Esophagus muscularis mucosa (tissue), 4 donors: Measurements from ENCODE around the gene ZFP36L1. TPM values are rescaled to one million over a fixed set of nuclear protein-coding genes. Genes with fewer than 3 reads are reported as not detected.

Experiments used
- DNase-seq: peaks from one replicate; pipeline ENCODE4 v3.0.0-alpha.2; 2017; ENCODE audit errors: extremely low spot score
- H3K27ac ChIP-seq, 4 donors: fragments of 200-600 bp; sonication (generic); replicated peaks in 1 of 4; 1 replicate in 3 of 4; 2 replicates in 1 of 4; pipeline ENCODE4 v1.5.1; 2016 to 2019; ENCODE audit warnings: mild to moderate bottlenecking in 1 of 4
- H3K27me3 ChIP-seq, 4 donors: fragments of 200-600 bp; sonication (generic); one replicate each; pipeline versions ENCODE4 v1.5.1 to v1.6.0; 2016 to 2019
- H3K36me3 ChIP-seq, 4 donors: fragments of 200-600 bp; sonication (generic); one replicate each; pipeline ENCODE4 v1.5.1; 2016 to 2019
- H3K4me1 ChIP-seq, 4 donors: fragments of 200-600 bp; sonication (generic); one replicate each; pipeline ENCODE4 v1.5.1; 2016 to 2019
- H3K4me3 ChIP-seq, 4 donors: fragments of 200-600 bp; sonication (generic); 1 replicate in 2 of 4; 2 replicates in 2 of 4; pipeline ENCODE4 v1.5.1; 2016 to 2019; ENCODE audit warnings: mild to moderate bottlenecking in 4 of 4, moderate library complexity in 1 of 4
- H3K9me3 ChIP-seq, 4 donors: fragments of 200-600 bp; sonication (generic); 1 replicate in 3 of 4; 2 replicates in 1 of 4; pipeline ENCODE4 v1.5.1; 2016 to 2019
- EP300 ChIP-seq: sonication (generic); formaldehyde crosslinking; IDR thresholded peaks from one replicate; pipeline ENCODE4 v1.6.1; 2017; ENCODE audit warnings: antibody characterized with exemption
- POLR2A ChIP-seq: fragments of 450-650 bp; IDR thresholded peaks from one replicate; pipeline ENCODE4 v1.6.1; 2017; ENCODE audit warnings: antibody characterized with exemption, moderate library complexity, mild to moderate bottlenecking, low read depth
- POLR2AphosphoS5 ChIP-seq, 2 donors: sonication (generic); formaldehyde crosslinking; IDR thresholded peaks; one replicate each; pipeline ENCODE4 v1.6.1; 2017; ENCODE audit warnings: antibody characterized with exemption in 2 of 2
- WGBS: methylation state at CpG from one replicate; pipeline ENCODE4 v1.1.5; 2018; 5-methylcytosine and 5-hydroxymethylcytosine counted together
- intact Hi-C: fragments of 100-400 bp; cut with DNase I; formaldehyde crosslinking; loops from one replicate; pipeline ENCODE4 v1.15.1; 2023
- total RNA-seq, 4 donors: library from RNA; depleted of rRNA; stranded (reverse); fragments of >200 nt; gene quantifications; one replicate each; pipeline versions ENCODE4 v1.1.0 to v1.2.1, GENCODE V29; 2016
- TF ChIP-seq, protein P1 (sequence below), 3 experiments: fragments of 200-600 bp in 2 of 3; fragments of 450-650 bp in 1 of 3; sonication (generic) in 2 of 3; IDR thresholded peaks; one replicate each; pipeline ENCODE4 v1.5.1; 2017 to 2019; ENCODE audit warnings: antibody characterized with exemption in 3 of 3, mild to moderate bottlenecking in 2 of 3, moderate library complexity in 1 of 3

ZFP36L1 gene
- total RNA-seq, 4 donors from 2014 or later = 191 to 704 (median 444) TPM

DNA sequence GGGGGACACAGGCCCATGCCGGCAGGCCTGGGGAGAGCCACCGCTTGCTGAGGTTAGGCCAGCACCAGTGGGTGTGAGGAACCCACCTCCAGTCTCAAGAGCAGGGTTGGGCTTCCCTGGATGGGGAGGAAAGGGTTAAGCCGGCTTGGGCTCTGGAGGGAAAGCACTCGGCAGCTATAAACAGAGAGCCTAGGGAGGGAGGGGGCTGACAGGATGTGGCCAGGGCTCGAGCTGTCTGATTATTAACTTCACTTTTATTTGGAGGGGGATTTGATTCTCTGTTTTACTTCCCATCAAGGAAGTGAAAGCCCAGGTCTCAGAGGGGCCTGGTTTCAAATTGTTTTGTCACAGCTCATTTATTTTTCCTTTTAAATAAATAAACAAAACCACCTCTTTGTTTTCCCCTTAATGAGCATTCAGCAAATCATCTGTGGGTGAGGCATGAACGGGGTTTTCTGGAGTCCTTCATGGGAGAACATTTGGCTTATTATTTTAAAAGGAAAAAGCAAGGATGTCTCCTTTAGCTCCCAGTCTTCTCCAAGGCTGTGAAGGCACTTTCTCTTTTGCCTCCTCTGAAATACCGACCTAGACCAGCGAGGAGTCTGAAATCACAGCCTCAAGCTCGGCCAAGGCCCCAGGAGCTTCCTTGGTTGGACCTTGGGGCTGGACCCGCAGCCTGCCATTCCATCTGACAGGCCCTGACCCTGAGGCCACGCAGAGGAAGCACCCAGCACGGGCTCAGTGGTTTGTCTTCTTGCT, 21.9 kb upstream of the ZFP36L1 start:
- no peaks in the 10 kb centered on the region for H3K36me3 ChIP-seq
- H3K4me3 ChIP-seq = peak overlapping the region; percentile 28 to 62 (median 34)
- TF ChIP-seq POLR2AphosphoS5 (IDR thresholded peaks at IDR 0.05) (peak; percentile 4 to 21), POLR2A (no peak)
- intact Hi-C loops = loop anchor here (2.0 kb wide), 1 partner anchor 20 kb away; no protein-coding TSS in a partner anchor
- 1% methylated on average over 12 of the region's 12 CpGs for WGBS
- peak overlapping the region; percentile 96 to 98 (median 97) for H3K27ac ChIP-seq
- no peak for DNase-seq
- peaks cover 39 to 85% (median 81%) of the 10 kb centered on the region in 4 donors for H3K4me1 ChIP-seq
- H3K27me3 ChIP-seq = no peaks in the 10 kb centered on the region
- no peaks in the 10 kb centered on the region for H3K9me3 ChIP-seq

DNA sequence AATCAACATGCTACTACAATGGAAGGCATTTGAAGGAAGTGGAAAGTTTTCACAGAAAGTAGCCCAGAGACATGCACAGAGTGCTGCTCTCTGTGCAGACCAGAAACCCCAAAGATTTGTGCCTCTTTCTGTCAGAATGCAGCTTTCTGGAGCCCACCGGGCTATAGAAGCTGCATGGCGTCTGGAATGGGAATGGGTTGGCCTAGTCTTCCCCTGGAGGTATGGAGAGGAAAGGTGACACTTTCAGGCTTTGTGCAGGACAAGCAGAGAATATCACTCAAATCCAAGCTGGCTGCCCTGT, 21.3 kb upstream of the ZFP36L1 start:
- peak overlapping the region; percentile 96 to 98 (median 97) for H3K27ac ChIP-seq
- no peaks in the 10 kb centered on the region for H3K27me3 ChIP-seq
- intact Hi-C loops = loop anchor here (2.0 kb wide), 1 partner anchor 19 kb away; no protein-coding TSS in a partner anchor
- H3K36me3 ChIP-seq = no peaks in the 10 kb centered on the region
- no peak for DNase-seq
- 37% methylated on average over 2 of the region's 2 CpGs for WGBS
- no peaks in the 10 kb centered on the region for H3K9me3 ChIP-seq
- H3K4me1 ChIP-seq = peaks cover 36 to 85% (median 81%) of the 10 kb centered on the region in 4 donors
- no peak for TF ChIP-seq POLR2A
- TF ChIP-seq, protein P1, sequence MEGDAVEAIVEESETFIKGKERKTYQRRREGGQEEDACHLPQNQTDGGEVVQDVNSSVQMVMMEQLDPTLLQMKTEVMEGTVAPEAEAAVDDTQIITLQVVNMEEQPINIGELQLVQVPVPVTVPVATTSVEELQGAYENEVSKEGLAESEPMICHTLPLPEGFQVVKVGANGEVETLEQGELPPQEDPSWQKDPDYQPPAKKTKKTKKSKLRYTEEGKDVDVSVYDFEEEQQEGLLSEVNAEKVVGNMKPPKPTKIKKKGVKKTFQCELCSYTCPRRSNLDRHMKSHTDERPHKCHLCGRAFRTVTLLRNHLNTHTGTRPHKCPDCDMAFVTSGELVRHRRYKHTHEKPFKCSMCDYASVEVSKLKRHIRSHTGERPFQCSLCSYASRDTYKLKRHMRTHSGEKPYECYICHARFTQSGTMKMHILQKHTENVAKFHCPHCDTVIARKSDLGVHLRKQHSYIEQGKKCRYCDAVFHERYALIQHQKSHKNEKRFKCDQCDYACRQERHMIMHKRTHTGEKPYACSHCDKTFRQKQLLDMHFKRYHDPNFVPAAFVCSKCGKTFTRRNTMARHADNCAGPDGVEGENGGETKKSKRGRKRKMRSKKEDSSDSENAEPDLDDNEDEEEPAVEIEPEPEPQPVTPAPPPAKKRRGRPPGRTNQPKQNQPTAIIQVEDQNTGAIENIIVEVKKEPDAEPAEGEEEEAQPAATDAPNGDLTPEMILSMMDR (IDR thresholded peaks at IDR 0.05) = no peak
- no peak for TF ChIP-seq POLR2AphosphoS5 (IDR thresholded peaks at IDR 0.05)
- TF ChIP-seq EP300 = no peak
- H3K4me3 ChIP-seq = peak overlapping the region; percentile 28 to 62 (median 34)

DNA sequence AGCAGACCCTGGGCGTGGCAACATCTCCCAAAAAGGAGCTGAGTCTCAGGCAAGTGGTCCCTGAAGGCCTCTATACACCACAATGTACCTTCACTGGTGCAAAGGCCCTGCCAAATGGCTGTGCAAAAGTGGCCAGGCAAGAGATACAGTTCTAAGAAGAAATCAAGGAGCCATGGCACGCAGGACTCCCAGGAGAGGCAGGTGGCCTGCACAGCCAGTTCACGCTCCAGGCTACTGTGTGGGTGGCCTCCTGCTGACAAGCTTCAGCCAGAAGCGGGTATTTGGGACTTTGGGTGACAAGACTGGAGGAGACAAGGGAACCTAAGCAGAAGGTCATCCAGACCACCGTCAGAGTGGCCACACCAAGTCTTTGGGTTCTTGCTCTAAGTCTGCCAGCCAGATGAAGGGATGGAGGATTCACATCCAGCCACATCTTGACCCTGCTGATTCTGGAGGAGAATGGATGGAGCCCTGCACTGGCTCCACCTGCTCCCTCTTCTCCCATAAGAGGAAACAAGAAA, 20.5 kb upstream of the ZFP36L1 start:
- Histone ChIP-seq H3K36me3 (no peaks in the 10 kb centered on the region), H3K9me3 (no peaks in the 10 kb centered on the region), H3K27ac (peak overlapping the region; percentile 96 to 98 (median 97)), H3K27me3 (no peaks in the 10 kb centered on the region), H3K4me3 (no peak overlapping the region), H3K4me1 (peaks cover 42 to 85% (median 82%) of the 10 kb centered on the region in 4 donors)
- TF ChIP-seq EP300 (no peak), POLR2A (no peak), POLR2AphosphoS5 (IDR thresholded peaks at IDR 0.05) (no peak)
- TF ChIP-seq, protein P1 (IDR thresholded peaks at IDR 0.05) = no peak
- intact Hi-C loops = no loop called here
- no peak for DNase-seq
- WGBS = 86% methylated on average over 4 of the region's 5 CpGs

DNA sequence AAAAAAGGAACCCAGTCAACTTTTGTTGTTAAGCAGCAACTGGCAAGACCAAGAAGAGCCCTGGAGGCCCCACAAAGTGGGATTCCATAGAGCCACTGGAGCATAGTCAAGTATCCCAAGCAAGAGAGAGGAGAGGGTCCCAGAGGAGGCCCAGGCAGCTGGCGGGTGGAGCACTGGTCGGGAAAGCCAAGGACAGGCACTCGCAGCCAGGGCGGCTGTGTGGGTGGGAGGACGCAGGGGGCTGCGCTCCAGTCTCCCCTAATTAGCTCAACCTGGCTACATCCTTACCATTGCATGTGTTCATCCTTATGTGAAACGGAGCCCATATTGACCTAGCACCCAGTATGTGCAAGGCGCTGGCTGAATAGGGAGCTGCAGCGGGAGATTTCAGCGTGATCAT, 18.3 kb upstream of the ZFP36L1 start:
- no peaks in the 10 kb centered on the region for H3K36me3 ChIP-seq
- no peaks in the 10 kb centered on the region for H3K9me3 ChIP-seq
- H3K4me1 ChIP-seq = peaks cover 54 to 85% (median 83%) of the 10 kb centered on the region in 4 donors
- no peak for DNase-seq
- intact Hi-C loops = no loop called here
- H3K27me3 ChIP-seq = no peaks in the 10 kb centered on the region
- 85% methylated on average over 8 of the region's 10 CpGs for WGBS
- peak overlapping the region in 1 of 4 donors; percentile 24 for H3K27ac ChIP-seq
- no peak overlapping the region for H3K4me3 ChIP-seq
- TF ChIP-seq, protein P1 (IDR thresholded peaks at IDR 0.05) = no peak
- no peak for TF ChIP-seq EP300
- TF ChIP-seq POLR2AphosphoS5 (IDR thresholded peaks at IDR 0.05) = no peak
- TF ChIP-seq POLR2A = no peak
